Uterus (tissue), 4 donors: ENCODE data around the gene FAM3A. TPM values are rescaled to one million over a fixed set of nuclear protein-coding genes. Genes with fewer than 3 reads are reported as not detected.

Experiments used
- DNase-seq, 2 donors: peaks; one replicate each; pipeline ENCODE4 v3.0.0-alpha.2; 2019 to 2020
- H3K27ac ChIP-seq, 2 donors: fragments of 200-600 bp; sonication (generic); 1 replicate in 1 of 2; 2 replicates in 1 of 2; pipeline ENCODE4 v1.5.1; 2016 to 2018
- H3K27me3 ChIP-seq, 2 donors: fragments of 200-600 bp; sonication (generic); one replicate each; pipeline ENCODE4 v1.5.1; 2018 to 2019; ENCODE audit warnings: control low read depth in 1 of 2
- H3K36me3 ChIP-seq, 2 donors: fragments of 200-600 bp; sonication (generic); one replicate each; pipeline ENCODE4 v1.5.1; 2019; ENCODE audit warnings: control low read depth in 1 of 2
- H3K4me1 ChIP-seq, 2 donors: fragments of 200-600 bp; sonication (generic); one replicate each; pipeline ENCODE4 v1.5.1; 2018 to 2019; ENCODE audit warnings: control low read depth in 1 of 2
- H3K4me3 ChIP-seq, 2 donors: fragments of 200-600 bp; sonication (generic); 1 replicate in 1 of 2; 2 replicates in 1 of 2; pipeline ENCODE4 v1.5.1; 2018 to 2019; ENCODE audit warnings: mild to moderate bottlenecking in 1 of 2
- H3K9me3 ChIP-seq, 2 donors: fragments of 200-600 bp; sonication (generic); one replicate each; pipeline ENCODE4 v1.5.1; 2019; ENCODE audit warnings: control low read depth in 1 of 2
- CTCF ChIP-seq, 4 experiments: fragments of 200-600 bp in 2 of 4; fragments of 450-650 bp in 2 of 4; sonication (generic) in 2 of 4; IDR thresholded peaks; one replicate each; pipeline ENCODE4 v1.5.1; 2016 to 2019; ENCODE audit warnings: antibody characterized with exemption in 4 of 4, mild to moderate bottlenecking in 2 of 4, moderate library complexity in 1 of 4
- POLR2A ChIP-seq, 2 donors: fragments of 450-650 bp; IDR thresholded peaks; one replicate each; pipeline ENCODE4 v1.6.1; 2016; ENCODE audit warnings: antibody characterized with exemption in 2 of 2, mild to moderate bottlenecking in 1 of 2, moderate library complexity in 1 of 2
- intact Hi-C: fragments of 100-400 bp; cut with DNase I; formaldehyde crosslinking; loops from one replicate; pipeline ENCODE4 v1.15.1; 2023; ENCODE audit warnings: low total_unique reads
- total RNA-seq, 4 donors: library from RNA; depleted of rRNA in 3 of 4; stranded (reverse); fragments of >200 nt in 3 of 4; gene quantifications; one replicate each; pipeline versions ENCODE4 v1.1.0 to v1.2.4, GENCODE V29; 2014 to 2023
- donor health status: DM: yes; HTN: yes; CAD: no.

Gene FAM3A
- total RNA-seq, 4 donors from 2014 or later = 5.1 to 55.9 (median 15.4) TPM

GRCh38 chrX:154530286-154530685 lies 14.3 kb upstream of the FAM3A start:
- Histone ChIP-seq H3K4me3 (no peak overlapping the region), H3K4me1 (no peaks in the 10 kb centered on the region), H3K27me3 (no peaks in the 10 kb centered on the region), H3K9me3 (no peaks in the 10 kb centered on the region), H3K27ac (peak overlapping the region in 1 of 2 donors; percentile 3), H3K36me3 (no peaks in the 10 kb centered on the region)
- intact Hi-C loops = no loop called here
- TF ChIP-seq CTCF (IDR thresholded peaks at IDR 0.05) (no peak), POLR2A (IDR thresholded peaks at IDR 0.05) (no peak)
- no peak for DNase-seq

- intact Hi-C loops = no loop called here
- H3K4me3 ChIP-seq = no peak overlapping the region
- no peaks in the 10 kb centered on the region for H3K4me1 ChIP-seq
- H3K27me3 ChIP-seq = no peaks in the 10 kb centered on the region
- DNase-seq = no peak
- TF ChIP-seq POLR2A (IDR thresholded peaks at IDR 0.05) (no peak), CTCF (IDR thresholded peaks at IDR 0.05) (no peak)
- H3K36me3 ChIP-seq = no peaks in the 10 kb centered on the region
- H3K9me3 ChIP-seq = no peaks in the 10 kb centered on the region
- H3K27ac ChIP-seq = no peak overlapping the region
Observed at GRCh38 chrX:154529206-154529612, 13.2 kb upstream of the FAM3A start.

GRCh38 chrX:154526901-154527675 lies 11.1 kb upstream of the FAM3A start:
- no peaks in the 10 kb centered on the region for H3K27me3 ChIP-seq
- no peaks in the 10 kb centered on the region for H3K4me1 ChIP-seq
- intact Hi-C loops = no loop called here
- H3K27ac ChIP-seq = peak overlapping the region; percentile 75 to 80
- H3K4me3 ChIP-seq = peak overlapping the region in 1 of 2 donors; percentile 32
- no peaks in the 10 kb centered on the region for H3K9me3 ChIP-seq
- TF ChIP-seq CTCF (IDR thresholded peaks at IDR 0.05) (peak; percentile 34 to 58 (median 52)), POLR2A (IDR thresholded peaks at IDR 0.05) (peak in 1 of 2 donors; percentile 14)
- no peaks in the 10 kb centered on the region for H3K36me3 ChIP-seq
- DNase-seq = peak; percentile 82 to 84

GRCh38 chrX:154525606-154526490 lies 9.8 kb upstream of the FAM3A start:
- Histone ChIP-seq H3K9me3 (no peaks in the 10 kb centered on the region), H3K4me3 (no peak overlapping the region), H3K36me3 (no peaks in the 10 kb centered on the region), H3K27ac (peak overlapping the region in 1 of 2 donors; percentile 80), H3K27me3 (no peaks in the 10 kb centered on the region), H3K4me1 (no peaks in the 10 kb centered on the region)
- TF ChIP-seq CTCF (IDR thresholded peaks at IDR 0.05) (no peak), POLR2A (IDR thresholded peaks at IDR 0.05) (no peak)
- no peak for DNase-seq
- intact Hi-C loops = no loop called here

GRCh38 chrX:154519389-154519788 lies 3.4 kb upstream of the FAM3A start:
- no peak for DNase-seq
- intact Hi-C loops = no loop called here
- H3K36me3 ChIP-seq = no peaks in the 10 kb centered on the region
- no peaks in the 10 kb centered on the region for H3K27me3 ChIP-seq
- H3K4me1 ChIP-seq = no peaks in the 10 kb centered on the region
- H3K4me3 ChIP-seq = no peak overlapping the region
- TF ChIP-seq POLR2A (IDR thresholded peaks at IDR 0.05) (no peak), CTCF (IDR thresholded peaks at IDR 0.05) (no peak)
- H3K9me3 ChIP-seq = no peaks in the 10 kb centered on the region
- peak overlapping the region in 1 of 2 donors; percentile 50 for H3K27ac ChIP-seq
